Ishikawa (cell line): ENCODE data around the gene SBDS.

Experiments
- CEBPB ChIP-seq: IDR thresholded peaks from 2 replicates; pipeline ENCODE4 v1.6.1; 2012
- CREB1 ChIP-seq: IDR thresholded peaks from 2 replicates; pipeline ENCODE4 v1.6.1; 2012; ENCODE audit warnings: low read depth
- EGR1 ChIP-seq: IDR thresholded peaks from 2 replicates; pipeline ENCODE4 v1.6.1; 2012
- EP300 ChIP-seq: IDR thresholded peaks from 2 replicates; pipeline ENCODE4 v1.6.1; 2012; ENCODE audit warnings: borderline replicate concordance
- FOXM1 ChIP-seq: IDR thresholded peaks from 2 replicates; pipeline ENCODE4 v1.6.1; 2012; ENCODE audit warnings: low read depth, borderline replicate concordance
- NFIC ChIP-seq: IDR thresholded peaks from 2 replicates; pipeline ENCODE4 v1.6.1; 2012
- RAD21 ChIP-seq: IDR thresholded peaks from 2 replicates; pipeline ENCODE4 v1.6.1; 2012; ENCODE audit warnings: low read depth
- TAF1 ChIP-seq: IDR thresholded peaks from 2 replicates; pipeline ENCODE4 v1.6.1; 2012; ENCODE audit warnings: low read depth, mild to moderate bottlenecking
- TCF12 ChIP-seq: IDR thresholded peaks from 2 replicates; pipeline ENCODE4 v1.6.1; 2012; ENCODE audit warnings: low read depth
- TEAD4 ChIP-seq: IDR thresholded peaks from 2 replicates; pipeline ENCODE4 v1.6.1; 2012
- YY1 ChIP-seq: IDR thresholded peaks from 2 replicates; pipeline ENCODE4 v1.6.1; 2012; ENCODE audit warnings: low read depth
- ZBTB7A ChIP-seq: IDR thresholded peaks from 2 replicates; pipeline ENCODE4 v1.6.1; 2012; ENCODE audit warnings: low read depth
- TF ChIP-seq, protein P1 (sequence below): IDR thresholded peaks from 2 replicates; pipeline ENCODE4 v1.6.1; 2012
- TF ChIP-seq, protein P2 (sequence below): IDR thresholded peaks from 2 replicates; pipeline ENCODE4 v1.6.1; 2012
- TF ChIP-seq, protein P3 (sequence below): IDR thresholded peaks from 2 replicates; pipeline ENCODE4 v1.6.1; 2012; ENCODE audit warnings: low read depth, mild to moderate bottlenecking

Gene SBDS

DNA sequence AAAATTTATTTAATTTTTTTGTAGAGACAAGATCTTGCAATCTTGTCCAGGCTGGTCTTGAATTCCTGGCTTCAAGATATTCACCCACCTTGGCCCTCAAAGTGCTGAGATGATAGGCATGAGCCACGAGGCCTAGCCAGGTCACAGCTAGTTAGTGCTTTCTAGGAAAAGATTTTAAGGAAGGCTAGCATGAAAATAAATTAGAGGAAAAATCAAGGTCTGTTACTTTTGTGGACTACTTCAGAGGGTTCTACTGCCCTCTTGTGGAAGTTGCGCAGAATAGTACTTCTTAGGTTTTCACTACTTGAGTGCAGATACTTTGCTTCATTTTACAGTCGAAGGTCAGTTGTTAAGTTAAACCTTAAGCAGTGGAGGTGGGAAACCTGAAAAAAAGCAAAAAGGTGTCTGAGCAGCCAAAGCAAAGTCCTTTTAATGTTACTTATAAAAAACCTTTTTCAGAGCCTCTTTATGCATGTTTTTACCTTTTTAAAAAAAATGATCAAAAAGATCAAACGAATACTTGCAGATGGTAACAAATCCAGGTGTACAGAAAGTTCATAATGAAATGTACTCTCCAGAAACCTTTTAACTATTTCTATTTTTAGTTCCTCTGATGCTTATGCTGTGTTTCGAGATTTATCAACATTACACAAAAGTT lies 5.3 kb upstream of the SBDS start:
- TF ChIP-seq RAD21, result peak; percentile 43

DNA sequence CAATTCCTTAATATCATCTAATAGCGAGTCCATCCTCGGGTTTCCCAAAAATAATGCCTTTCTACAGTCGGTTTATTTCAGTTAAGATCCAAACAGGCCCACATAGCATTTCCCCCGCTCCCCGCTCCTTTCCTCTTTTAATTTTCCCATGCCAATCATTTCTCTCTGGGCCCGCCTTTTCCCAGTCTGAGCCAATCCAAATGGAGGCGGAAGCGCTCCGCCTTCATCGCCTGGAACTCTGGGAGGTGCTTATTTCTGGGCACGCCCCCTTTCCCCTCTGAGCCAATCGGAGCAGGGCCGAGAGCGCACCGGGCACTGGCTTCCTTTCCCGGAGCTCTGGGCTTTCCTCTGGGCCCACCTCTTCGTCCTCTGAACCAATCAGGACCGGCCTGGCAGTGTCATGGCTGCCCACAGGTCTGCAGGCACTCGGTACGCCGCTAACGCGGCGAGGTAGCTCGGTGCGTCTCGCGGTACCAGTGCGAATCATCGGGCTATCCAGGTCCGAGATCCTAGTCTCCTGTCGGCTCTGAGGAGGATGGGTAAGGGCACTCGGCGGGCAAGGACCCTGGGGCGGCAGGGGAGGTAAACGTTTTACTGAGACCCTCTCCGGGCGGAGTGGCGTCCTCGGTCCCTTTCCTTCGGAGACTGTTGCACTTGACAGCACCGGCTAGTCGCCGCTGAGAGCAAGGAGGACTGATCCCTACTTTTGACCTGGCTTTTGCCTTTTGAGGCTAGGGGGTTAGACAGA lies 1.2 kb upstream of the SBDS start, which contains the start of gene TYW1:
TYW1 (plus strand) TSS at position 390 of the 748 bp plus-strand sequence; CDS start at position 536, 146 bp downstream.
- TF ChIP-seq, protein P1, sequence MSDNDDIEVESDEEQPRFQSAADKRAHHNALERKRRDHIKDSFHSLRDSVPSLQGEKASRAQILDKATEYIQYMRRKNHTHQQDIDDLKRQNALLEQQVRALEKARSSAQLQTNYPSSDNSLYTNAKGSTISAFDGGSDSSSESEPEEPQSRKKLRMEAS, result peak; percentile 49; the same call in 1 of the 2 replicates
- peak; percentile 90 for TF ChIP-seq TAF1
- peak; percentile 94 for TF ChIP-seq YY1

DNA sequence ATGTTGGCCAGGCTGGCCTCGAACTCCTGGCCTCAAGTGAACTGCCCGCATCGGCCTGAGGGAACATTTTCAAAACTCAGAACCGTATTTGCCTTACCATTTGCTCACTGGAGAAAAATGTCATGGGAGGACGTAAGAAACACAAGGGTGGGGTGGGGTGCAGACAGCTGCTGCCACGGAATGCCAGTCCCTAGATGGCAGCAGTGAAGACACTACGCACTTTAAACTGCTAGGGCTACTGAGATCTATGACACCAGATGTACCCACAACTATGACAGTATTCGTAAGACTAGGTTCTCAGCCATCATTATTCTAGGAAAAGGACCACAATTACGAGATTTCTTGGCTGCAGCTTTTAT lies 716 bp downstream of the SBDS start:
- TF ChIP-seq CREB1 (0 out of 2 replicates have a peak, but pooled peaks have one; percentile 25), TEAD4 (peak; percentile 82)

DNA sequence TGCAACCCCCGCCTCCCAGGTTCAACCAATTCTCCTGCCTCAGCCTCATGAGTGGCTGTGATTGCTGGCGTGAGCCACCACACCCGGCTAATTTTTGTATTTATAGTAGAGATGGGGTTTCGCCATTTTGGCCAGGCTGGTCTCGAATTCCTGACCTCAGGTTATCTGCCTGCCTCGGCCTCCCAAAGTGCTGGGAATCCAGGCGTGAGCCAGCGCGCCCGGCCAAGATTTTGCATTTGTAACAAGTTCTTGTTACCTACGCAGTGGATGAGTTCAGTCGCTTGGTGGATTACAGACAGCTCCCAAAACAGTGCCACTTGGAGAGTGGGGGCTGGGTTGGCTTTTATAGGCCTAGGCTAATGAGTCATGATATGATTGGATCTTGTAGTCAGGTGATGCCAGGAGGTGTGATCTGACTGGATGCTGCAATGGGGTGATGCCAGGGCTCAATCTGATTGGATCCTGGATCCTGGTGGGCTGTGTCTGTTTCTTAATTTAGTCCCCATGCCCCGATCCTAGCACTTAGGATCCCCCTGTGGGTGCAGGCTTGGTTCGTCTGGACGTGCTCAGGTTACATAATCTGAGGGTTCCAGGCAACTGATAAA lies 20.3 kb downstream of the SBDS start:
- TF ChIP-seq, protein P2, sequence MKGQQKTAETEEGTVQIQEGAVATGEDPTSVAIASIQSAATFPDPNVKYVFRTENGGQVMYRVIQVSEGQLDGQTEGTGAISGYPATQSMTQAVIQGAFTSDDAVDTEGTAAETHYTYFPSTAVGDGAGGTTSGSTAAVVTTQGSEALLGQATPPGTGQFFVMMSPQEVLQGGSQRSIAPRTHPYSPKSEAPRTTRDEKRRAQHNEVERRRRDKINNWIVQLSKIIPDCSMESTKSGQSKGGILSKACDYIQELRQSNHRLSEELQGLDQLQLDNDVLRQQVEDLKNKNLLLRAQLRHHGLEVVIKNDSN, result peak; percentile 41; the same call in 1 of the 2 replicates
- TF ChIP-seq RAD21, result no peak

DNA sequence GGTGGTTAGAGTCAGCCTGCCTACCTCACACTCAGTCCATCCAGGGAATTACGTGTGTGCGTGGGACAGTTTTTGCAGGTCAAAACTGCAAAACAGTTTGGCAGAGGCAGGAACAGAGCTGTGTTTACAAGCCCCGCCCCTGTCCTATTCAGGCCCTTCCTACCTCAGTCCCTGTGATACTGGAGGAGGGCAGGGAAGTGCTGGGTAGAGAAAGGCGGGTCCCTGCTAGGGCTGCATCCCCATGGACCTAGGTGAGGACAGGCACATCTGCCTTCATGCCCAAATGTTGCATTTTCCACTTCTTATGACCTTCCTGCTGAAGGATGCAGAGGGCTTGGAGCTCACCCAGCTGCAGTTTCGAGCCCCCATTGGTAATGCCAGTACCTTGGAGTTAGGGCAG lies 25.1 kb downstream of the SBDS start:
- TF ChIP-seq FOXM1, result no peak

DNA sequence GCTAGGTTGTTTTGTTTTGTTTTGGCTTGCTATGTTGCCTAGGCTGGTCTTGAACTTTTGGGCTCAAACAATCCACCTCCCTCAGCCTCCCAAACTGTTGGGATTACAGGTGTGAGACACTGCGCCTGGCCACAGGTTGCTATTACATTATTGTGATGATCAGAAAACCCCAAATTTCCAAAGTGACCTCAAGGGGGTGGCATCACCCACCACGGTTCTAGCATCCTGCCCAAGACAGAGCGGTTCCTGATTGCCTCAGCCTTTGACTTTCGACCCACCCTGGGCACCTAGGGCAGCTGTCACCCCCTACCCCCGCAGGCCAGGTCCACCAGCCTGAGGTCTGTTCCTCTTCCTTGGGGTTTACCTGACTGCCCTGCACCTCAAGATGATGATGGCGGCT lies 28.4 kb downstream of the SBDS start:
- TF ChIP-seq, protein P1, result no peak
- TF ChIP-seq, protein P3, sequence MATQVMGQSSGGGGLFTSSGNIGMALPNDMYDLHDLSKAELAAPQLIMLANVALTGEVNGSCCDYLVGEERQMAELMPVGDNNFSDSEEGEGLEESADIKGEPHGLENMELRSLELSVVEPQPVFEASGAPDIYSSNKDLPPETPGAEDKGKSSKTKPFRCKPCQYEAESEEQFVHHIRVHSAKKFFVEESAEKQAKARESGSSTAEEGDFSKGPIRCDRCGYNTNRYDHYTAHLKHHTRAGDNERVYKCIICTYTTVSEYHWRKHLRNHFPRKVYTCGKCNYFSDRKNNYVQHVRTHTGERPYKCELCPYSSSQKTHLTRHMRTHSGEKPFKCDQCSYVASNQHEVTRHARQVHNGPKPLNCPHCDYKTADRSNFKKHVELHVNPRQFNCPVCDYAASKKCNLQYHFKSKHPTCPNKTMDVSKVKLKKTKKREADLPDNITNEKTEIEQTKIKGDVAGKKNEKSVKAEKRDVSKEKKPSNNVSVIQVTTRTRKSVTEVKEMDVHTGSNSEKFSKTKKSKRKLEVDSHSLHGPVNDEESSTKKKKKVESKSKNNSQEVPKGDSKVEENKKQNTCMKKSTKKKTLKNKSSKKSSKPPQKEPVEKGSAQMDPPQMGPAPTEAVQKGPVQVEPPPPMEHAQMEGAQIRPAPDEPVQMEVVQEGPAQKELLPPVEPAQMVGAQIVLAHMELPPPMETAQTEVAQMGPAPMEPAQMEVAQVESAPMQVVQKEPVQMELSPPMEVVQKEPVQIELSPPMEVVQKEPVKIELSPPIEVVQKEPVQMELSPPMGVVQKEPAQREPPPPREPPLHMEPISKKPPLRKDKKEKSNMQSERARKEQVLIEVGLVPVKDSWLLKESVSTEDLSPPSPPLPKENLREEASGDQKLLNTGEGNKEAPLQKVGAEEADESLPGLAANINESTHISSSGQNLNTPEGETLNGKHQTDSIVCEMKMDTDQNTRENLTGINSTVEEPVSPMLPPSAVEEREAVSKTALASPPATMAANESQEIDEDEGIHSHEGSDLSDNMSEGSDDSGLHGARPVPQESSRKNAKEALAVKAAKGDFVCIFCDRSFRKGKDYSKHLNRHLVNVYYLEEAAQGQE, result no peak
- no peak for TF ChIP-seq EGR1
- TF ChIP-seq, protein P2, result no peak
- TF ChIP-seq TAF1, result no peak
- TF ChIP-seq FOXM1, result no peak
- TF ChIP-seq YY1, result no peak
- no peak for TF ChIP-seq TCF12
- TF ChIP-seq CEBPB, result no peak
- TF ChIP-seq CREB1, result no peak
- TF ChIP-seq EP300, result no peak
- no peak for TF ChIP-seq RAD21
- no peak for TF ChIP-seq ZBTB7A
- TF ChIP-seq NFIC, result no peak
- TF ChIP-seq TEAD4, result no peak

DNA sequence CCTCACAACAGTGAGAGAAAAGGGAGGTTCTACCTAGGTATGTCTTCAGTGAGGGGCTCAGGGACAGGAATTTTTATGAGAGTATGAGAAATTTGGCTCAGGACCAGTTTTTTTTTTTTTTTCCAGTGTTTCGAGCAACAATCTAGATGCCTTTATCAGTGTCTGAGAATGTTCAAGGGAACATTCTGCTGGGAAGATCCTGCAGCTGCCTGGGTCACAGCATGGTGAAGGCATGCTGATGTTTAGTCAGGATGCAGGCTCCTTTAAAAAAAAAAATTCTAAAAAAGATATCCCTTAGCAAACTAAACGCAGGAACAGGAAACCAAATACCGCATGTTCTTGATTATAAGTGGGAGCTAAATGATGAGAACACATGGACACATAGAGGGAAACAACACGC lies 31.0 kb downstream of the SBDS start:
- TF ChIP-seq TAF1 (no peak), ZBTB7A (no peak), FOXM1 (no peak), TEAD4 (no peak), YY1 (no peak), RAD21 (no peak), EGR1 (no peak), EP300 (no peak), TCF12 (no peak), CEBPB (no peak)
- TF ChIP-seq, protein P1, result no peak
- TF ChIP-seq, protein P2, result no peak
